ENCODE data around the gene PIK3R2. TPM values are rescaled to one million over a fixed set of nuclear protein-coding genes. Genes with fewer than 3 reads are reported as not detected.

The PIK3R2 gene
- total RNA-seq, 1 donor from 2014 or later, result 94.7 TPM

- Mint-ChIP-seq H3K27ac (peak overlapping the region; percentile 95), H3K4me3 (peak overlapping the region; percentile 82), H3K9me3 (no peaks in the 10 kb centered on the region), H3K27me3 (ENCODE audit: low read depth) (no peaks in the 10 kb centered on the region), H3K4me1 (peaks cover 17% of the 10 kb centered on the region), H3K36me3 (peaks cover 6% of the 10 kb centered on the region)
- no peak for TF ChIP-seq CTCF (IDR thresholded peaks at IDR 0.05; ENCODE audit: unreplicated experiment)
- DNase-seq (ENCODE audit: low spot score in 2 of 2, unreplicated experiment in 2 of 2), result no peak
These were observed 40.6 kb downstream of the PIK3R2 start for GRCh38 chr19:18193388-18194180.

GRCh38 chr19:18194181-18194530, 41.2 kb downstream of the PIK3R2 start:
- H3K27ac Mint-ChIP-seq, result peak overlapping the region; percentile 95
- no peak for DNase-seq (ENCODE audit: low spot score in 2 of 2, unreplicated experiment in 2 of 2)
- H3K27me3 Mint-ChIP-seq (ENCODE audit: low read depth), result no peaks in the 10 kb centered on the region
- H3K4me1 Mint-ChIP-seq, result peaks cover 17% of the 10 kb centered on the region
- H3K9me3 Mint-ChIP-seq, result no peaks in the 10 kb centered on the region
- peaks cover 6% of the 10 kb centered on the region for H3K36me3 Mint-ChIP-seq
- H3K4me3 Mint-ChIP-seq, result peak overlapping the region; percentile 82
- TF ChIP-seq CTCF (IDR thresholded peaks at IDR 0.05; ENCODE audit: unreplicated experiment), result no peak

DNA sequence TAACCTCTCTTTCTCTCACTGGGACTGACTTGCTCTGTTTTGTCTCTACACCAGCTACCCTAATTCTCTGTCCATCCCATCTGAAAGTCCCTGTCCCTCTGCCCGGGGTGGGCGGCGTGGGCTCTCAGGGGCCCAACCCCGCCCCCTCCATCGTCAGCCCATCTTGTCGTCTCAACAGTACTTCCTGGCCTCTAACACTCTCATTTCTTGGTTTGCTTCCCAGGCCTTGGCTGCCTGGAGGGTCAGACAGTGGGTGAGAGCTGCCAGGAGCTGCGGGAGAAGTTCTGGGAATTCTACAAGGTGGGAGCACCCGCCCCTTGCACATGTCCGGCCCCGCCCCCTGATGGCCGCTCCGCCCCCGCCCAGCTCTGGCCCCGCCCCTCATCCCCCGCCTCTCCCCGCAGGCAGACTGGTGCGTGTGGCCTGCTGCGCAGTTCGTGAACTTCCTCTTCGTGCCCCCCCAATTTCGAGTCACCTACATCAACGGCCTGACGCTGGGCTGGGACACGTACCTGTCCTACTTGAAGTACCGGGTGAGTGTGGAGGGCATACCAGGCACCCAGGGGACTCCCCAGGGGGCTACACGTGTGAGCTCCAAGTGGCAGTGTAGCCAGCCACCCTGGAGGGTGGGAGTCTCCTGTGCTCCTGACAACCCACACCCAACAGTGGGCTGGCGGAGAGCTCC, 41.7 kb downstream of the PIK3R2 start:
- H3K27ac Mint-ChIP-seq, result peak overlapping the region; percentile 64
- DNase-seq (ENCODE audit: low spot score in 2 of 2, unreplicated experiment in 2 of 2), result no peak

GRCh38 chr19:18196511-18196845, 43.5 kb downstream of the PIK3R2 start:
- Mint-ChIP-seq H3K36me3 (peaks cover 11% of the 10 kb centered on the region), H3K27ac (no peak overlapping the region), H3K4me1 (peaks cover 17% of the 10 kb centered on the region), H3K4me3 (no peak overlapping the region), H3K27me3 (ENCODE audit: low read depth) (no peaks in the 10 kb centered on the region), H3K9me3 (no peaks in the 10 kb centered on the region)
- no peak for TF ChIP-seq CTCF (IDR thresholded peaks at IDR 0.05; ENCODE audit: unreplicated experiment)
- no peak for DNase-seq (ENCODE audit: low spot score in 2 of 2, unreplicated experiment in 2 of 2)

More for the DNA sequence above, 41.7 kb downstream of the PIK3R2 start:
- peaks cover 6% of the 10 kb centered on the region for H3K36me3 Mint-ChIP-seq
- H3K4me3 Mint-ChIP-seq, result peak overlapping the region; percentile 82
- peaks cover 17% of the 10 kb centered on the region for H3K4me1 Mint-ChIP-seq
- TF ChIP-seq CTCF (IDR thresholded peaks at IDR 0.05; ENCODE audit: unreplicated experiment), result no peak
- H3K27me3 Mint-ChIP-seq (ENCODE audit: low read depth), result no peaks in the 10 kb centered on the region
- no peaks in the 10 kb centered on the region for H3K9me3 Mint-ChIP-seq

DNA sequence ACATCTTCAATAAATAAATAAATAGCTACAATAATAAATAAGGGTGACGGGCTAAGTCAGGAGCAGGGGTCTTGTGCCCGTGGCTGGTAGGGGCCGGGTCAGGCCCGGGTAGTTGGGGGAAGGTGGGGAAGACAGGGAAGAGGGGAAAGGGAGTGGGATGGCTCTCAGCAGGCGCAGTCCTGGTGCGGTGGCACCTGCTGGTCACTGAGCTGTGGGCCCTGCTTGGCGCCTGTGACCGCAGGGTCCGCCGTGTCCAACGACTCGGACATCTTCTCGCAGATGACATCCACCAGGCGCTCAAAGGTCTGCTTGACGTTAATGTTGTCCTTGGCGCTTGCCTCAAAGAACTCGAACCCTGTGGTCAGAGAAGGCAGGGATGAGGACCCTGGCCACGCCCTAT, 44.3 kb downstream of the PIK3R2 start:
- H3K36me3 Mint-ChIP-seq, result peaks cover 12% of the 10 kb centered on the region

More for the DNA sequence above, 44.3 kb downstream of the PIK3R2 start:
- Mint-ChIP-seq H3K4me3 (no peak overlapping the region), H3K9me3 (no peaks in the 10 kb centered on the region), H3K4me1 (peaks cover 15% of the 10 kb centered on the region), H3K27me3 (ENCODE audit: low read depth) (no peaks in the 10 kb centered on the region), H3K27ac (no peak overlapping the region)
- no peak for TF ChIP-seq CTCF (IDR thresholded peaks at IDR 0.05; ENCODE audit: unreplicated experiment)
- DNase-seq (ENCODE audit: low spot score in 2 of 2, unreplicated experiment in 2 of 2), result no peak

All from mesothelial cell of epicardium (in vitro differentiated cells).